CD4-positive, alpha-beta T cell treated with Interleukin-17A for 4 hours (primary cell): ENCODE measurements around the gene ZNF492.
"Not testable (repeated sequence)": the region's sequence is repeated elsewhere in the genome, so short reads cannot be mapped to it uniquely, and the experiment has no call there.

ENCODE experiments used
- DNase-seq: peaks from one replicate; pipeline ENCODE4 v3.0.0-alpha.2; 2020; ENCODE audit warnings: mixed read lengths

Gene ZNF492

GRCh38 chr19:22633706-22634449 is at the start of gene ZNF492:
Gene ZNF492 (plus strand): TSS chr19:22634324. CDS start chr19:22653400, 19,076 bp downstream.
- DNase-seq: peak; percentile 85

GRCh38 chr19:22595422-22595821 is 38.7 kb upstream of the ZNF492 start:
- no peak for DNase-seq

GRCh38 chr19:22595918-22596341 is 38.2 kb upstream of the ZNF492 start:
- DNase-seq: no peak

- no peak for DNase-seq
Measured at GRCh38 chr19:22600690-22601648, 33.2 kb upstream of the ZNF492 start.

- no peak for DNase-seq
Measured at GRCh38 chr19:22601906-22602630, 32.1 kb upstream of the ZNF492 start.

- no peak for DNase-seq
Measured at GRCh38 chr19:22602631-22603272, 31.4 kb upstream of the ZNF492 start.

- no peak for DNase-seq
Measured at GRCh38 chr19:22603518-22604440, 30.3 kb upstream of the ZNF492 start.

- DNase-seq: no peak
Measured at GRCh38 chr19:22604571-22605274, 29.4 kb upstream of the ZNF492 start.

GRCh38 chr19:22605275-22606211 is 28.6 kb upstream of the ZNF492 start:
- no peak for DNase-seq

GRCh38 chr19:22606212-22606553 is 27.9 kb upstream of the ZNF492 start:
- DNase-seq: no peak

- DNase-seq: no peak
Measured at GRCh38 chr19:22606954-22607652, 27.0 kb upstream of the ZNF492 start.

- no peak for DNase-seq
Measured at GRCh38 chr19:22607653-22608430, 26.3 kb upstream of the ZNF492 start.

- no peak for DNase-seq
Measured at GRCh38 chr19:22608441-22608840, 25.7 kb upstream of the ZNF492 start.

GRCh38 chr19:22609630-22610029 is 24.5 kb upstream of the ZNF492 start:
- no peak for DNase-seq

GRCh38 chr19:22610121-22610520 is 24.0 kb upstream of the ZNF492 start:
- DNase-seq: no peak

- DNase-seq: no peak
Measured at GRCh38 chr19:22612316-22612715, 21.8 kb upstream of the ZNF492 start.

- no peak for DNase-seq
Measured at GRCh38 chr19:22616659-22617058, 17.5 kb upstream of the ZNF492 start.

- not testable (repeated sequence) for DNase-seq
Measured at GRCh38 chr19:22617181-22617580, 16.9 kb upstream of the ZNF492 start.
